ENCODE results near the gene MYL5.

MYL5 gene

GRCh38 chr4:666436-666810, 7.9 kb upstream of the MYL5 start:
- POLR2A ChIA-PET = no interaction called here
- Histone ChIP-seq H3K4me3 (ENCODE audit: low read depth, low read length) (no peak overlapping the region), H3K4me1 (ENCODE audit: control insufficient read depth, insufficient read depth, low read length) (no peaks in the 10 kb centered on the region), H3K36me3 (ENCODE audit: control insufficient read depth in 2 of 2, insufficient read depth in 1 of 2, low read length in 2 of 2) (peaks cover 0 to 9% of the 10 kb centered on the region in 2 experiments; a peak in 1 of 3 replicates), H3K9me3 (ENCODE audit: control insufficient read depth, insufficient read depth, low read depth, low read length) (no peaks in the 10 kb centered on the region), H3K27ac (ENCODE audit: extremely low read depth, low read depth, low read length) (no peak overlapping the region)
- CTCF ChIA-PET = no interaction called here
- TF ChIP-seq PRDM4 (tag by site-specific recombination; IDR thresholded peaks at IDR 0.05) = no peak
- TF ChIP-seq ZNF596 (tag by site-specific recombination; IDR thresholded peaks at IDR 0.05) = no peak
- no peak for TF ChIP-seq ZNF354C (tag by site-specific recombination; IDR thresholded peaks at IDR 0.05; ENCODE audit: borderline replicate concordance, low read depth)
- no peak for TF ChIP-seq SP3 (tag by site-specific recombination; IDR thresholded peaks at IDR 0.05)

GRCh38 chr4:666822-667544, 7.4 kb upstream of the MYL5 start:
- H3K9me3 ChIP-seq (ENCODE audit: control insufficient read depth, insufficient read depth, low read depth, low read length) = no peaks in the 10 kb centered on the region
- H3K4me1 ChIP-seq (ENCODE audit: control insufficient read depth, insufficient read depth, low read length) = no peaks in the 10 kb centered on the region
- ChIA-PET POLR2A (no interaction called here), CTCF (no interaction called here)
- no peak for TF ChIP-seq ZXDB (tag by site-specific recombination; IDR thresholded peaks at IDR 0.05)
- no peak for TF ChIP-seq ZBTB48 (tag by site-specific recombination; IDR thresholded peaks at IDR 0.05)
- TF ChIP-seq ZNF830 (tag by site-specific recombination; IDR thresholded peaks at IDR 0.05; ENCODE audit: low read depth) = no peak
- no peak overlapping the region for H3K27ac ChIP-seq (ENCODE audit: extremely low read depth, low read depth, low read length)
- peaks cover 0 to 15% of the 10 kb centered on the region in 2 experiments; a peak in 1 of 3 replicates for H3K36me3 ChIP-seq (ENCODE audit: control insufficient read depth in 2 of 2, insufficient read depth in 1 of 2, low read length in 2 of 2)
- no peak overlapping the region for H3K4me3 ChIP-seq (ENCODE audit: low read depth, low read length)

GRCh38 chr4:667545-667925, 6.8 kb upstream of the MYL5 start:
- Histone ChIP-seq H3K4me1 (ENCODE audit: control insufficient read depth, insufficient read depth, low read length) (no peaks in the 10 kb centered on the region), H3K9me3 (ENCODE audit: control insufficient read depth, insufficient read depth, low read depth, low read length) (no peaks in the 10 kb centered on the region), H3K4me3 (ENCODE audit: low read depth, low read length) (no peak overlapping the region), H3K27ac (ENCODE audit: extremely low read depth, low read depth, low read length) (no peak overlapping the region), H3K36me3 (ENCODE audit: control insufficient read depth in 2 of 2, insufficient read depth in 1 of 2, low read length in 2 of 2) (peaks cover 0 to 21% of the 10 kb centered on the region in 2 experiments; a peak in 2 of 3 replicates)
- TF ChIP-seq HOXD13 (CRISPR knock-in tag; IDR thresholded peaks at IDR 0.05; ENCODE audit: borderline replicate concordance) (no peak), ZNF48 (tag by site-specific recombination; IDR thresholded peaks at IDR 0.05) (no peak), ZNF175 (tag by site-specific recombination; IDR thresholded peaks at IDR 0.05) (no peak), ZNF211 (tag by site-specific recombination; IDR thresholded peaks at IDR 0.05; ENCODE audit: low read depth) (no peak), ZNF776 (tag by site-specific recombination; IDR thresholded peaks at IDR 0.05; ENCODE audit: borderline replicate concordance) (no peak), OVOL3 (tag by site-specific recombination; IDR thresholded peaks at IDR 0.05) (no peak), ZBTB7A (tag by site-specific recombination; IDR thresholded peaks at IDR 0.05; ENCODE audit: low read depth) (no peak), ZNF596 (tag by site-specific recombination; IDR thresholded peaks at IDR 0.05) (no peak), SP7 (tag by site-specific recombination; IDR thresholded peaks at IDR 0.05) (no peak), AEBP2 (tag by site-specific recombination; IDR thresholded peaks at IDR 0.05; ENCODE audit: borderline replicate concordance) (no peak), KLF16 (tag by site-specific recombination; IDR thresholded peaks at IDR 0.05) (no peak), ZNF521 (tag by site-specific recombination; IDR thresholded peaks at IDR 0.05) (no peak), ZNF837 (tag by site-specific recombination; IDR thresholded peaks at IDR 0.05) (no peak), ZNF548 (tag by site-specific recombination; IDR thresholded peaks at IDR 0.05) (no peak), ZNF174 (tag by site-specific recombination; IDR thresholded peaks at IDR 0.05) (no peak), ZBTB49 (tag by site-specific recombination; IDR thresholded peaks at IDR 0.05; ENCODE audit: low read depth) (no peak), ZNF292 (tag by site-specific recombination; IDR thresholded peaks at IDR 0.05; ENCODE audit: borderline replicate concordance, low read depth) (no peak), ZNF19 (tag by site-specific recombination; IDR thresholded peaks at IDR 0.05; ENCODE audit: low read depth) (no peak), ZNF112 (tag by site-specific recombination; IDR thresholded peaks at IDR 0.05) (no peak)
- POLR2A ChIA-PET = no interaction called here
- CTCF ChIA-PET = no interaction called here

All from HEK293 (cell line).